Activated T-cell treated with anti-CD3 and anti-CD28 coated beads, Interleukin-2, amount 50 U/mL, for 4 hours (primary cell): ENCODE results near the gene DUSP2. TPM values are rescaled to one million over a fixed set of nuclear protein-coding genes. Genes with fewer than 3 reads are reported as not detected.
A peak's percentile ranks its signal among the peaks of the same experiment; 100 is the strongest.

Experiments used
- ATAC-seq, 2 donors: fragments of 200-7000 bp; cut with Tn5 transposase; one replicate each; pipeline ENCODE4 v1.10.0; 2021
- DNase-seq: peaks from one replicate; pipeline ENCODE4 v3.0.0-alpha.2; 2020
- H3K27me3 Mint-ChIP-seq: one replicate; pipeline ENCODE4 v1.8.0; 2021; ENCODE audit warnings: low read depth, mixed read lengths
- H3K36me3 Mint-ChIP-seq: one replicate; pipeline ENCODE4 v1.8.0; 2022; ENCODE audit warnings: mixed read lengths; ENCODE audit not compliant: insufficient read depth
- H3K4me1 Mint-ChIP-seq: one replicate; pipeline ENCODE4 v1.8.0; 2021; ENCODE audit warnings: low read depth, mixed read lengths
- H3K4me3 Mint-ChIP-seq: one replicate; pipeline ENCODE4 v1.8.0; 2021; ENCODE audit warnings: mild to moderate bottlenecking, moderate library complexity, mixed read lengths
- H3K9me3 Mint-ChIP-seq: one replicate; pipeline ENCODE4 v1.8.0; 2021; ENCODE audit warnings: mixed read lengths
- total RNA-seq, 3 donors: library from RNA; stranded (reverse); gene quantifications; one replicate each; pipeline ENCODE4 v1.2.1, GENCODE V29; 2021

Gene DUSP2
- total RNA-seq = 100 to 1,000 TPM; 365 to 525 (median 419) TPM

- DNase-seq = peak; percentile 92
- Mint-ChIP-seq H3K9me3 (no peaks in the 10 kb centered on the region), H3K4me1 (peaks cover 50% of the 10 kb centered on the region), H3K27me3 (no peaks in the 10 kb centered on the region), H3K36me3 (peaks cover 28% of the 10 kb centered on the region), H3K4me3 (peak within 1 kb of the TSS; percentile 97)
- peak; percentile 64 to 65 for ATAC-seq
Measured at GRCh38 chr2:96145036-96145847, at the start of gene DUSP2. Gene DUSP2 (minus strand): TSS chr2:96145440. CDS start chr2:96145354, 86 bp downstream.

- Mint-ChIP-seq H3K4me1 (peaks cover 14% of the 10 kb centered on the region), H3K9me3 (no peaks in the 10 kb centered on the region), H3K36me3 (peaks cover 43% of the 10 kb centered on the region), H3K4me3 (no peak overlapping the region), H3K27me3 (no peaks in the 10 kb centered on the region)
- ATAC-seq = no peak
- no peak for DNase-seq
Measured at GRCh38 chr2:96191937-96192670, 46.9 kb upstream of the DUSP2 start.

- no peak for ATAC-seq
- Mint-ChIP-seq H3K9me3 (no peaks in the 10 kb centered on the region), H3K36me3 (peaks cover 48% of the 10 kb centered on the region), H3K4me1 (peaks cover 8% of the 10 kb centered on the region), H3K27me3 (no peaks in the 10 kb centered on the region), H3K4me3 (no peak overlapping the region)
- DNase-seq = no peak
Measured at GRCh38 chr2:96188821-96189526, 43.7 kb upstream of the DUSP2 start.

GRCh38 chr2:96186562-96186961 lies 41.3 kb upstream of the DUSP2 start:
- peaks cover 3% of the 10 kb centered on the region for H3K4me1 Mint-ChIP-seq
- no peak overlapping the region for H3K4me3 Mint-ChIP-seq
- no peaks in the 10 kb centered on the region for H3K27me3 Mint-ChIP-seq
- ATAC-seq = no peak
- peaks cover 32% of the 10 kb centered on the region for H3K36me3 Mint-ChIP-seq
- no peak for DNase-seq
- no peaks in the 10 kb centered on the region for H3K9me3 Mint-ChIP-seq

GRCh38 chr2:96185516-96185915 lies 40.3 kb upstream of the DUSP2 start:
- no peak for DNase-seq
- no peak for ATAC-seq
- H3K9me3 Mint-ChIP-seq = no peaks in the 10 kb centered on the region
- no peak overlapping the region for H3K4me3 Mint-ChIP-seq
- H3K36me3 Mint-ChIP-seq = peaks cover 26% of the 10 kb centered on the region
- H3K27me3 Mint-ChIP-seq = no peaks in the 10 kb centered on the region
- H3K4me1 Mint-ChIP-seq = peaks cover 9% of the 10 kb centered on the region

GRCh38 chr2:96184989-96185388 lies 39.7 kb upstream of the DUSP2 start:
- peaks cover 26% of the 10 kb centered on the region for H3K36me3 Mint-ChIP-seq
- ATAC-seq = no peak

GRCh38 chr2:96184188-96184587 lies 38.9 kb upstream of the DUSP2 start:
- peaks cover 25% of the 10 kb centered on the region for H3K36me3 Mint-ChIP-seq
- H3K4me1 Mint-ChIP-seq = peaks cover 11% of the 10 kb centered on the region
- ATAC-seq (no peak), DNase-seq (no peak)
- no peaks in the 10 kb centered on the region for H3K9me3 Mint-ChIP-seq
- no peak overlapping the region for H3K4me3 Mint-ChIP-seq
- no peaks in the 10 kb centered on the region for H3K27me3 Mint-ChIP-seq

More at GRCh38 chr2:96184989-96185388, 39.7 kb upstream of the DUSP2 start:
- Mint-ChIP-seq H3K27me3 (no peaks in the 10 kb centered on the region), H3K9me3 (no peaks in the 10 kb centered on the region), H3K4me3 (no peak overlapping the region), H3K4me1 (peaks cover 11% of the 10 kb centered on the region)
- DNase-seq = no peak

- Mint-ChIP-seq H3K4me1 (peaks cover 11% of the 10 kb centered on the region), H3K27me3 (peaks cover under 1% of the 10 kb centered on the region), H3K36me3 (peaks cover 13% of the 10 kb centered on the region), H3K4me3 (no peak overlapping the region), H3K9me3 (no peaks in the 10 kb centered on the region)
- no peak for ATAC-seq
- no peak for DNase-seq
Measured at GRCh38 chr2:96181529-96181928, 36.3 kb upstream of the DUSP2 start.

- Mint-ChIP-seq H3K9me3 (no peaks in the 10 kb centered on the region), H3K4me1 (peaks cover 11% of the 10 kb centered on the region), H3K4me3 (no peak overlapping the region), H3K27me3 (peaks cover 1% of the 10 kb centered on the region), H3K36me3 (peaks cover 9% of the 10 kb centered on the region)
- DNase-seq = no peak
- ATAC-seq = no peak
Measured at GRCh38 chr2:96180521-96180920, 35.3 kb upstream of the DUSP2 start.

- Mint-ChIP-seq H3K9me3 (no peaks in the 10 kb centered on the region), H3K4me3 (no peak overlapping the region), H3K4me1 (peaks cover 11% of the 10 kb centered on the region), H3K36me3 (peaks cover 4% of the 10 kb centered on the region), H3K27me3 (peaks cover 1% of the 10 kb centered on the region)
- no peak for ATAC-seq
- no peak for DNase-seq
Measured at GRCh38 chr2:96180002-96180401, 34.8 kb upstream of the DUSP2 start.

GRCh38 chr2:96176661-96177060 lies 31.4 kb upstream of the DUSP2 start:
- Mint-ChIP-seq H3K4me3 (no peak overlapping the region), H3K9me3 (no peaks in the 10 kb centered on the region), H3K27me3 (peaks cover 1% of the 10 kb centered on the region), H3K36me3 (no peaks in the 10 kb centered on the region), H3K4me1 (peaks cover 23% of the 10 kb centered on the region)
- DNase-seq = no peak
- no peak for ATAC-seq

- H3K4me1 Mint-ChIP-seq = peaks cover 21% of the 10 kb centered on the region
- no peaks in the 10 kb centered on the region for H3K36me3 Mint-ChIP-seq
- ATAC-seq (no peak), DNase-seq (no peak)
- H3K27me3 Mint-ChIP-seq = peaks cover 1% of the 10 kb centered on the region
- no peaks in the 10 kb centered on the region for H3K9me3 Mint-ChIP-seq
- no peak overlapping the region for H3K4me3 Mint-ChIP-seq
Measured at GRCh38 chr2:96175951-96176350, 30.7 kb upstream of the DUSP2 start.

GRCh38 chr2:96174251-96175144 lies 29.3 kb upstream of the DUSP2 start:
- H3K36me3 Mint-ChIP-seq = no peaks in the 10 kb centered on the region
- H3K27me3 Mint-ChIP-seq = peaks cover 1% of the 10 kb centered on the region
- peaks cover 14% of the 10 kb centered on the region for H3K4me1 Mint-ChIP-seq
- H3K9me3 Mint-ChIP-seq = no peaks in the 10 kb centered on the region
- ATAC-seq (peak; percentile 96 to 98), DNase-seq (peak; percentile 86)
- peak overlapping the region; percentile 67 for H3K4me3 Mint-ChIP-seq
